ENCODE data around the gene ALLC.

- no peak for TF ChIP-seq CTCF (IDR thresholded peaks at IDR 0.05; ENCODE audit: insufficient read depth, low read length, poor library complexity, severe bottlenecking)
- TF ChIP-seq EZH2phosphoT487 (conservative IDR thresholded peaks at IDR 0.05; ENCODE audit: low read length) = no peak
These were observed 12.1 kb upstream of the ALLC start for GRCh38 chr2:3645745-3646389.
